Hematopoietic multipotent progenitor cell treated with erythropoietin and hydrocortisone succinate and interleukin-3 and kit ligand, for 15 days (in vitro differentiated cells): ENCODE measurements around the gene COL4A4.

Experiments
- DNase-seq: peaks from one replicate; pipeline ENCODE4 v3.0.0-alpha.2; 2015; ENCODE audit warnings: low spot score

COL4A4 gene

GRCh38 chr2:227030789-227031188 is 133.2 kb downstream of the COL4A4 start:
- no peak for DNase-seq

- no peak for DNase-seq
These were observed 134.4 kb downstream of the COL4A4 start for GRCh38 chr2:227029426-227030105.

- DNase-seq, result no peak
These were observed 138.5 kb downstream of the COL4A4 start for GRCh38 chr2:227025510-227025909.

- DNase-seq, result no peak
These were observed 141.4 kb downstream of the COL4A4 start for GRCh38 chr2:227022608-227023007.

GRCh38 chr2:227020416-227020815 is 143.6 kb downstream of the COL4A4 start:
- no peak for DNase-seq

- no peak for DNase-seq
These were observed 147.1 kb downstream of the COL4A4 start for GRCh38 chr2:227016894-227017293.

- DNase-seq, result no peak
These were observed 150.1 kb downstream of the COL4A4 start for GRCh38 chr2:227013881-227014280.

- DNase-seq, result no peak
These were observed 150.7 kb downstream of the COL4A4 start for GRCh38 chr2:227013330-227013729.

- DNase-seq, result no peak
These were observed 153.6 kb downstream of the COL4A4 start for GRCh38 chr2:227010433-227010832.

GRCh38 chr2:227007940-227008339 is 156.1 kb downstream of the COL4A4 start:
- no peak for DNase-seq

- DNase-seq, result no peak
These were observed 156.9 kb downstream of the COL4A4 start for GRCh38 chr2:227007148-227007547.

- no peak for DNase-seq
These were observed 157.7 kb downstream of the COL4A4 start for GRCh38 chr2:227006189-227006897.

- no peak for DNase-seq
These were observed 159.5 kb downstream of the COL4A4 start for GRCh38 chr2:227004482-227004881.

- no peak for DNase-seq
These were observed 163.9 kb downstream of the COL4A4 start for GRCh38 chr2:227000123-227000522.

GRCh38 chr2:226999661-227000060 is 164.3 kb downstream of the COL4A4 start:
- no peak for DNase-seq

- no peak for DNase-seq
These were observed 168.4 kb downstream of the COL4A4 start for GRCh38 chr2:226995625-226996041.

- DNase-seq, result no peak
These were observed 169.2 kb downstream of the COL4A4 start for GRCh38 chr2:226994775-226995174.

- DNase-seq, result no peak
These were observed 170.8 kb downstream of the COL4A4 start for GRCh38 chr2:226993171-226993570.

- DNase-seq, result no peak
These were observed 172.3 kb downstream of the COL4A4 start for GRCh38 chr2:226991663-226992062.

- no peak for DNase-seq
These were observed 178.4 kb downstream of the COL4A4 start for GRCh38 chr2:226985583-226985946.

- DNase-seq, result peak; percentile 75
These were observed 179.0 kb downstream of the COL4A4 start for GRCh38 chr2:226984750-226985582.

GRCh38 chr2:226983895-226984749 is 179.9 kb downstream of the COL4A4 start:
- DNase-seq, result peak; percentile 64
